Measurements from ENCODE around the gene WLS. TPM values are rescaled to one million over a fixed set of nuclear protein-coding genes. Genes with fewer than 3 reads are reported as not detected.

Gene WLS
- total and polyA plus RNA-seq, 10 of the 15 experiments (the other 5 are each of a cell fraction or from before 2014, with no cell fraction given): 0.04 to 0.36 TPM; not detected in 8

DNA sequence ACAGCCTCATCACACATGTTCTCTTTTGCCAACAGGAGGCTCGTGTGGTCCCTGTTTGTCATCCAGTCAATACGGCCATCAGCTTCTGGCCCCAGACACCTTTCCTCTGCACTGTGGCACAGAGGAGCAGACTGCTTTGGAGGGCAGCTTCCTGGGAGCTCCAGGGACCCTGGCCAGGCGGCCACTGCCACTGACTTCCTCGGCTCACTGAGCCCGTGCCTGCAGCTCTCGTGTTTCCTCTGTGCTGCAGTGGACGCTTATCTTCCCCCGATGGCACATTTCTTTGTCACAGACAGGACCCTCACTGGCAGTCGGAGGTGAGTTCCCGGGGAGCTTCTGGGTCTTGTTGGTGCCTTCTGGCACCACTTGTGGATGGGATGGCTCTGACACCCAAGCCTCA is 114.9 kb downstream of the WLS start:
- Histone ChIP-seq H3K9me3 (replicated peaks; ENCODE audit: control insufficient read depth, insufficient read depth, low read length) (no peaks in the 10 kb centered on the region), H3K4me3 (no peak overlapping the region), H3K27ac (ENCODE audit: control insufficient read depth, insufficient read depth) (no peak overlapping the region), H3K9ac (ENCODE audit: control insufficient read depth, insufficient read depth, low read length) (no peak overlapping the region), H2AFZ (ENCODE audit: control insufficient read depth, low read depth, low read length) (no peak overlapping the region), H3K4me1 (ENCODE audit: control insufficient read depth, insufficient read depth, low read length) (no peaks in the 10 kb centered on the region), H3K4me2 (ENCODE audit: control insufficient read depth, insufficient read depth) (no peak overlapping the region), H3K36me3 (ENCODE audit: control insufficient read depth in 2 of 2, insufficient read depth in 2 of 2, low read length in 1 of 2) (no peaks in the 10 kb centered on the region), H3K27me3 (replicated peaks in 1 of 2; ENCODE audit: control insufficient read depth in 2 of 2, insufficient read depth in 2 of 2, low read length in 1 of 2) (no peaks in the 10 kb centered on the region), H3K79me2 (ENCODE audit: control insufficient read depth, insufficient read depth, low read length) (no peaks in the 10 kb centered on the region), H4K20me1 (ENCODE audit: control insufficient read depth, insufficient read depth) (no peaks in the 10 kb centered on the region)
- ChIA-PET POLR2A (interaction anchor here (0.5 to 0.6 kb wide), 2 partner anchors 46 to 351 kb away, joined by 3 to 4 read pairs; no protein-coding TSS in a partner anchor), CTCF (interaction anchor here (0.5 to 7.9 kb wide), 40 partner anchors 9 to 1620 kb away, joined by 3 to 64 read pairs (median 4); no protein-coding TSS in a partner anchor), RAD21 (ENCODE audit: unreplicated experiment) (interaction anchor here (1.0 to 7.7 kb wide), 8 partner anchors 8 to 1622 kb away, joined by 3 to 125 read pairs (median 14); no protein-coding TSS in a partner anchor), SMC1A (ENCODE audit: uncharacterized antibody, unreplicated experiment) (interaction anchor here (0.6 to 6.9 kb wide), 22 partner anchors 8 to 1621 kb away, joined by 3 to 56 read pairs (median 4); no protein-coding TSS in a partner anchor)
- WGBS (ENCODE audit: insufficient coverage, insufficient replicate concordance, low lambda C conversion rate, missing lambda C conversion rate): 27% methylated on average over 10 of the region's 10 CpGs
- BruUV-seq (replicated peaks): no TSS peak
- ATAC-seq (no peak; the same call in 2 of the 3 replicates), FAIRE-seq (no peak), DNase-seq (ENCODE audit: low read depth, low spot score) (no peak)
- intact Hi-C loops (cut with micrococcal nuclease; ENCODE audit: unreplicated experiment) (loop anchor here (2.0 to 10.0 kb wide), 6 partner anchors 265 to 1620 kb away; no protein-coding TSS in a partner anchor), in situ Hi-C loops (cut with MboI) (loop anchor here (10.0 kb wide), 1 partner anchor 1617 kb away; no protein-coding TSS in a partner anchor)
- TF ChIP-seq, protein P1, sequence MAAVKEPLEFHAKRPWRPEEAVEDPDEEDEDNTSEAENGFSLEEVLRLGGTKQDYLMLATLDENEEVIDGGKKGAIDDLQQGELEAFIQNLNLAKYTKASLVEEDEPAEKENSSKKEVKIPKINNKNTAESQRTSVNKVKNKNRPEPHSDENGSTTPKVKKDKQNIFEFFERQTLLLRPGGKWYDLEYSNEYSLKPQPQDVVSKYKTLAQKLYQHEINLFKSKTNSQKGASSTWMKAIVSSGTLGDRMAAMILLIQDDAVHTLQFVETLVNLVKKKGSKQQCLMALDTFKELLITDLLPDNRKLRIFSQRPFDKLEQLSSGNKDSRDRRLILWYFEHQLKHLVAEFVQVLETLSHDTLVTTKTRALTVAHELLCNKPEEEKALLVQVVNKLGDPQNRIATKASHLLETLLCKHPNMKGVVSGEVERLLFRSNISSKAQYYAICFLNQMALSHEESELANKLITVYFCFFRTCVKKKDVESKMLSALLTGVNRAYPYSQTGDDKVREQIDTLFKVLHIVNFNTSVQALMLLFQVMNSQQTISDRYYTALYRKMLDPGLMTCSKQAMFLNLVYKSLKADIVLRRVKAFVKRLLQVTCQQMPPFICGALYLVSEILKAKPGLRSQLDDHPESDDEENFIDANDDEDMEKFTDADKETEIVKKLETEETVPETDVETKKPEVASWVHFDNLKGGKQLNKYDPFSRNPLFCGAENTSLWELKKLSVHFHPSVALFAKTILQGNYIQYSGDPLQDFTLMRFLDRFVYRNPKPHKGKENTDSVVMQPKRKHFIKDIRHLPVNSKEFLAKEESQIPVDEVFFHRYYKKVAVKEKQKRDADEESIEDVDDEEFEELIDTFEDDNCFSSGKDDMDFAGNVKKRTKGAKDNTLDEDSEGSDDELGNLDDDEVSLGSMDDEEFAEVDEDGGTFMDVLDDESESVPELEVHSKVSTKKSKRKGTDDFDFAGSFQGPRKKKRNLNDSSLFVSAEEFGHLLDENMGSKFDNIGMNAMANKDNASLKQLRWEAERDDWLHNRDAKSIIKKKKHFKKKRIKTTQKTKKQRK (IDR thresholded peaks at IDR 0.05; ENCODE audit: low read depth, low read length): no peak
- TF ChIP-seq POU2F2 (IDR thresholded peaks at IDR 0.05; ENCODE audit: borderline replicate concordance, low read depth, low read length) (no peak), ZBED1 (IDR thresholded peaks at IDR 0.05; ENCODE audit: borderline replicate concordance) (no peak), POLR2AphosphoS5 (IDR thresholded peaks at IDR 0.05; ENCODE audit: low read length) (no peak), CREB1 (IDR thresholded peaks at IDR 0.05; ENCODE audit: low read depth) (no peak), HDAC2 (IDR thresholded peaks at IDR 0.05) (no peak), LARP7 (IDR thresholded peaks at IDR 0.05) (no peak), RUNX3 (IDR thresholded peaks at IDR 0.05; ENCODE audit: low read length) (no peak), SMAD1 (IDR thresholded peaks at IDR 0.05; ENCODE audit: low read depth, partially characterized antibody) (no peak), MEF2A (IDR thresholded peaks at IDR 0.05; ENCODE audit: insufficient read depth, low read depth, low read length) (no peak), TCF3 (IDR thresholded peaks at IDR 0.05; ENCODE audit: borderline replicate concordance, insufficient read depth, low read depth, low read length) (no peak), CBX3 (IDR thresholded peaks at IDR 0.05; ENCODE audit: borderline replicate concordance, low read depth) (no peak), HDAC6 (IDR thresholded peaks at IDR 0.05; ENCODE audit: unreplicated experiment) (no peak), ZNF622 (IDR thresholded peaks at IDR 0.05) (no peak), RAD51 (IDR thresholded peaks at IDR 0.05) (no peak), TCF12 (IDR thresholded peaks at IDR 0.05; ENCODE audit: low read depth, low read length) (no peak)
- TF ChIP-seq, protein P2, sequence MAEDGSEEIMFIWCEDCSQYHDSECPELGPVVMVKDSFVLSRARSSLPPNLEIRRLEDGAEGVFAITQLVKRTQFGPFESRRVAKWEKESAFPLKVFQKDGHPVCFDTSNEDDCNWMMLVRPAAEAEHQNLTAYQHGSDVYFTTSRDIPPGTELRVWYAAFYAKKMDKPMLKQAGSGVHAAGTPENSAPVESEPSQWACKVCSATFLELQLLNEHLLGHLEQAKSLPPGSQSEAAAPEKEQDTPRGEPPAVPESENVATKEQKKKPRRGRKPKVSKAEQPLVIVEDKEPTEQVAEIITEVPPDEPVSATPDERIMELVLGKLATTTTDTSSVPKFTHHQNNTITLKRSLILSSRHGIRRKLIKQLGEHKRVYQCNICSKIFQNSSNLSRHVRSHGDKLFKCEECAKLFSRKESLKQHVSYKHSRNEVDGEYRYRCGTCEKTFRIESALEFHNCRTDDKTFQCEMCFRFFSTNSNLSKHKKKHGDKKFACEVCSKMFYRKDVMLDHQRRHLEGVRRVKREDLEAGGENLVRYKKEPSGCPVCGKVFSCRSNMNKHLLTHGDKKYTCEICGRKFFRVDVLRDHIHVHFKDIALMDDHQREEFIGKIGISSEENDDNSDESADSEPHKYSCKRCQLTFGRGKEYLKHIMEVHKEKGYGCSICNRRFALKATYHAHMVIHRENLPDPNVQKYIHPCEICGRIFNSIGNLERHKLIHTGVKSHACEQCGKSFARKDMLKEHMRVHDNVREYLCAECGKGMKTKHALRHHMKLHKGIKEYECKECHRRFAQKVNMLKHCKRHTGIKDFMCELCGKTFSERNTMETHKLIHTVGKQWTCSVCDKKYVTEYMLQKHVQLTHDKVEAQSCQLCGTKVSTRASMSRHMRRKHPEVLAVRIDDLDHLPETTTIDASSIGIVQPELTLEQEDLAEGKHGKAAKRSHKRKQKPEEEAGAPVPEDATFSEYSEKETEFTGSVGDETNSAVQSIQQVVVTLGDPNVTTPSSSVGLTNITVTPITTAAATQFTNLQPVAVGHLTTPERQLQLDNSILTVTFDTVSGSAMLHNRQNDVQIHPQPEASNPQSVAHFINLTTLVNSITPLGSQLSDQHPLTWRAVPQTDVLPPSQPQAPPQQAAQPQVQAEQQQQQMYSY (CRISPR knock-in tag; IDR thresholded peaks at IDR 0.05): no peak

Data from GM12878 (cell line).